Loucy (cell line): ENCODE data around the gene ARHGAP22.

ENCODE experiments used
- H2AFZ ChIP-seq: fragments of 200-600 bp; sonication (generic); 2 replicates; pipeline ENCODE4 v1.6.0; 2016; ENCODE audit warnings: antibody characterized with exemption, mild to moderate bottlenecking, low read length, moderate library complexity
- H3F3A ChIP-seq: fragments of 200-600 bp; 2 replicates; pipeline ENCODE4 v1.6.0; 2016; ENCODE audit warnings: antibody characterized with exemption, low read depth, mild to moderate bottlenecking
- H3K27me3 ChIP-seq: fragments of 200-600 bp; sonication (generic); 2 replicates; pipeline ENCODE4 v1.6.1; 2014; ENCODE audit warnings: low read length, mild to moderate bottlenecking; ENCODE audit not compliant: insufficient read depth, poor library complexity, severe bottlenecking
- H3K36me3 ChIP-seq: fragments of 200-600 bp; sonication (generic); 2 replicates; pipeline ENCODE4 v1.6.1; 2016; ENCODE audit warnings: low read length; ENCODE audit not compliant: insufficient read depth
- H3K4me1 ChIP-seq: fragments of 200-600 bp; sonication (generic); 2 replicates; pipeline ENCODE4 v1.5.1; 2014; ENCODE audit warnings: low read length, mild to moderate bottlenecking; ENCODE audit not compliant: insufficient read depth, poor library complexity, severe bottlenecking
- H3K4me2 ChIP-seq: fragments of 200-600 bp; sonication (generic); 2 replicates; pipeline ENCODE4 v1.6.0; 2014; ENCODE audit warnings: antibody characterized with exemption, low read length, low read depth, mild to moderate bottlenecking; ENCODE audit not compliant: poor library complexity, severe bottlenecking
- H3K4me3 ChIP-seq: fragments of 200-600 bp; sonication (generic); 2 replicates; pipeline ENCODE4 v1.5.1; 2014; ENCODE audit warnings: low read length, mild to moderate bottlenecking, mixed read lengths; ENCODE audit not compliant: poor library complexity, severe bottlenecking
- H3K79me2 ChIP-seq: fragments of 200-600 bp; sonication (generic); 2 replicates; pipeline ENCODE4 v1.6.1; 2014; ENCODE audit warnings: low read length; ENCODE audit not compliant: insufficient read depth
- H3K9ac ChIP-seq: fragments of 200-600 bp; sonication (generic); 2 replicates; pipeline ENCODE4 v1.6.0; 2014; ENCODE audit warnings: mild to moderate bottlenecking, low read depth, low read length, moderate library complexity; ENCODE audit not compliant: poor library complexity, severe bottlenecking
- H3K9me2 ChIP-seq: fragments of 200-600 bp; sonication (generic); replicated peaks from 2 replicates; pipeline ENCODE4 v1.6.1; 2016; ENCODE audit warnings: low read depth, low read length, mixed read lengths
- H3K9me3 ChIP-seq: fragments of 200-600 bp; sonication (generic); 2 replicates; pipeline ENCODE4 v1.6.1; 2014; ENCODE audit warnings: mild to moderate bottlenecking, antibody characterized with exemption, low read length, low read depth; ENCODE audit not compliant: insufficient read depth
- H4K20me1 ChIP-seq: fragments of 200-600 bp; sonication (generic); 2 replicates; pipeline ENCODE4 v1.6.0; 2014; ENCODE audit warnings: antibody characterized with exemption, low read length, mild to moderate bottlenecking; ENCODE audit not compliant: insufficient read depth, poor library complexity, severe bottlenecking
- EZH2phosphoT487 ChIP-seq: fragments of 200-600 bp; IDR thresholded peaks from 2 replicates; pipeline ENCODE4 v1.6.1; 2018; ENCODE audit warnings: antibody characterized with exemption, mild to moderate bottlenecking, moderate library complexity, borderline replicate concordance
- TF ChIP-seq, protein P1 (sequence below): fragments of 200-600 bp; sonication (generic); conservative IDR thresholded peaks from 2 replicates; pipeline ENCODE4 v1.5.1; 2014; ENCODE audit warnings: mild to moderate bottlenecking, antibody characterized with exemption, low read length

ARHGAP22 gene

DNA sequence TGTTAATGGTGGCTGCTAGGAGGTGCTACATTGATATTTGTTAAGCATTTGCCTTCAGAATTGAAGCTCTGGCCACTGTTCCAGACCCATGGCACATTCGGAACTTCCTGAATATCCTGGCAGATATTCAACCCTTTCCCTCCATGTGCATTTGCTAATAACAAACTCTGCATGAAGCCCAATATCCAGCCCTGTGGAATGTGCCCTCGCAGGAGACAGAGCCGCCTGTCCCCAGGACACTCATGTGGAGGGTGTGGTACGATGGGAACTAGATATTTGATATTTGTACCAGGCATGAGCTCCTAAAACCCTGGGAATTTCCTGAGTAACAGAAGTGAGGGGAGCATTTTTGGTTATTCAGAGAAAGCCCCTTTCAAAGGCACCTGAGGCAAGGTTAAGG is 21.6 kb upstream of the ARHGAP22 start:
- Histone ChIP-seq H3K9me3 (0 out of 2 replicates have a peak, but pooled peaks cover 3% of the 10 kb centered on the region), H3K4me3 (no peak overlapping the region), H3K36me3 (no peaks in the 10 kb centered on the region), H3K9me2 (no peaks in the 10 kb centered on the region), H3K9ac (no peak overlapping the region), H3K79me2 (no peaks in the 10 kb centered on the region), H3K4me2 (no peak overlapping the region), H2AFZ (no peak overlapping the region), H3K27me3 (no peaks in the 10 kb centered on the region), H4K20me1 (no peaks in the 10 kb centered on the region), H3K4me1 (no peaks in the 10 kb centered on the region), H3F3A (no peaks in the 10 kb centered on the region)
- no peak for TF ChIP-seq EZH2phosphoT487
- TF ChIP-seq, protein P1, sequence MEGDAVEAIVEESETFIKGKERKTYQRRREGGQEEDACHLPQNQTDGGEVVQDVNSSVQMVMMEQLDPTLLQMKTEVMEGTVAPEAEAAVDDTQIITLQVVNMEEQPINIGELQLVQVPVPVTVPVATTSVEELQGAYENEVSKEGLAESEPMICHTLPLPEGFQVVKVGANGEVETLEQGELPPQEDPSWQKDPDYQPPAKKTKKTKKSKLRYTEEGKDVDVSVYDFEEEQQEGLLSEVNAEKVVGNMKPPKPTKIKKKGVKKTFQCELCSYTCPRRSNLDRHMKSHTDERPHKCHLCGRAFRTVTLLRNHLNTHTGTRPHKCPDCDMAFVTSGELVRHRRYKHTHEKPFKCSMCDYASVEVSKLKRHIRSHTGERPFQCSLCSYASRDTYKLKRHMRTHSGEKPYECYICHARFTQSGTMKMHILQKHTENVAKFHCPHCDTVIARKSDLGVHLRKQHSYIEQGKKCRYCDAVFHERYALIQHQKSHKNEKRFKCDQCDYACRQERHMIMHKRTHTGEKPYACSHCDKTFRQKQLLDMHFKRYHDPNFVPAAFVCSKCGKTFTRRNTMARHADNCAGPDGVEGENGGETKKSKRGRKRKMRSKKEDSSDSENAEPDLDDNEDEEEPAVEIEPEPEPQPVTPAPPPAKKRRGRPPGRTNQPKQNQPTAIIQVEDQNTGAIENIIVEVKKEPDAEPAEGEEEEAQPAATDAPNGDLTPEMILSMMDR, result no peak

DNA sequence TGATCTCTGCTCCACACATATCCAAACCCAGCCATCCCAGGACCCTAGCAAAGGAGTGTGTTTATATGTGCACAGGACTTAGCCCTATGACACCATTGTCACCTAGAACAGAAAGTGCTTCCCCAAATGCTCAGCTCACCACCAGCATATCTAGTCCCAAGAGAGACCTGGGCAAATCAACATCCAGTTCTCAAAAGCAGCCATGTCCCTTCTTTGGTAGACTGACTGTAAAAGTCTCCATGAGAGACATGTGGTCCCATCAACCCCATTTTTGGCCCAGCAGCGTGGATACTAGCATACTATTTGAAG is 20.9 kb upstream of the ARHGAP22 start:
- H3K9ac ChIP-seq, result no peak overlapping the region
- no peaks in the 10 kb centered on the region for H3K79me2 ChIP-seq
- no peaks in the 10 kb centered on the region for H4K20me1 ChIP-seq
- H3K9me3 ChIP-seq, result 0 out of 2 replicates have a peak, but pooled peaks cover 3% of the 10 kb centered on the region
- H3K36me3 ChIP-seq, result no peaks in the 10 kb centered on the region
- H3K4me2 ChIP-seq, result no peak overlapping the region
- H3K27me3 ChIP-seq, result no peaks in the 10 kb centered on the region
- H3F3A ChIP-seq, result no peaks in the 10 kb centered on the region
- no peak overlapping the region for H2AFZ ChIP-seq
- TF ChIP-seq EZH2phosphoT487, result no peak
- TF ChIP-seq, protein P1, result no peak
- H3K4me3 ChIP-seq, result no peak overlapping the region
- no peaks in the 10 kb centered on the region for H3K4me1 ChIP-seq
- H3K9me2 ChIP-seq, result no peaks in the 10 kb centered on the region

DNA sequence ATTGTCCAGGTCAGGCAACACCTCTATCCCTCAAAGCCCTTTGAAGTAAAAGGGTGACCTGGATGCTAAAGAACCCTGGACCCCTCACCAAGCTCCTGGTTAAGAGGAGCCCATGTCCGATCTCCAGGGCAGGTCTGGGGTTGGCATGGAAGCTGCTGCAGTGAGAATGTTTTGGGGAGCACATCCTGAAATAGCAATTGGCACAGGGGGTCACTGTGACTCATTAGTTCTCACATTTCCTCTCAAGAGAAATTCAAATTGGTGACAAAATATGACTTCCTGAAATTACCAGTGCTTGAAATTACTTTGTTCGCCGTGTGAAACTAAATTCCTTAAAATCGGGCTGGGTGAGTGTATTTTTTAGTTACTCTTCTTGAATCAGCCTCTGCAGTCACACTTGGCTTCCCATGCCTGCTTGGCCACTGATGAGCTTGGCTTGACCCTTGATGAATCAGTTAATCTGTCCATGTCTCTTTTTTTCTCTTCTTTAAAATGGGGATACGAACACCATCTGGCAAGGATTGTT is 18.8 kb upstream of the ARHGAP22 start:
- Histone ChIP-seq H3K4me3 (no peak overlapping the region), H3K4me2 (no peak overlapping the region), H2AFZ (no peak overlapping the region), H3K4me1 (no peaks in the 10 kb centered on the region), H3K9me3 (0 out of 2 replicates have a peak, but pooled peaks cover 3% of the 10 kb centered on the region), H3K9ac (no peak overlapping the region), H4K20me1 (no peaks in the 10 kb centered on the region), H3K36me3 (no peaks in the 10 kb centered on the region), H3K27me3 (no peaks in the 10 kb centered on the region), H3K9me2 (no peaks in the 10 kb centered on the region), H3F3A (no peaks in the 10 kb centered on the region), H3K79me2 (no peaks in the 10 kb centered on the region)
- TF ChIP-seq, protein P1, result no peak
- no peak for TF ChIP-seq EZH2phosphoT487
